Sigmoid colon (tissue), 4 donors: ENCODE measurements around the gene TANGO6.

Experiments
- EP300 ChIP-seq, 4 donors: sonication (generic); formaldehyde crosslinking; IDR thresholded peaks; one replicate each; pipeline ENCODE4 v1.6.1; 2017; ENCODE audit warnings: antibody characterized with exemption in 4 of 4
- POLR2A ChIP-seq, 2 donors: fragments of 450-650 bp; IDR thresholded peaks; one replicate each; pipeline ENCODE4 v1.6.1; 2016; ENCODE audit warnings: antibody characterized with exemption in 2 of 2, mild to moderate bottlenecking in 2 of 2, moderate library complexity in 2 of 2
- POLR2AphosphoS5 ChIP-seq, 4 donors: sonication (generic); formaldehyde crosslinking; IDR thresholded peaks; one replicate each; pipeline ENCODE4 v1.6.1; 2017; ENCODE audit warnings: antibody characterized with exemption in 4 of 4
- TF ChIP-seq, protein P1 (sequence below), 4 experiments: fragments of 450-650 bp in 3 of 4; fragments of 200-600 bp in 1 of 4; IDR thresholded peaks; one replicate each; pipeline ENCODE4 v1.5.1; 2016 to 2019; ENCODE audit warnings: antibody characterized with exemption in 4 of 4, mild to moderate bottlenecking in 3 of 4, moderate library complexity in 2 of 4

- no peak for TF ChIP-seq POLR2AphosphoS5 (IDR thresholded peaks at IDR 0.05)
- TF ChIP-seq, protein P1, sequence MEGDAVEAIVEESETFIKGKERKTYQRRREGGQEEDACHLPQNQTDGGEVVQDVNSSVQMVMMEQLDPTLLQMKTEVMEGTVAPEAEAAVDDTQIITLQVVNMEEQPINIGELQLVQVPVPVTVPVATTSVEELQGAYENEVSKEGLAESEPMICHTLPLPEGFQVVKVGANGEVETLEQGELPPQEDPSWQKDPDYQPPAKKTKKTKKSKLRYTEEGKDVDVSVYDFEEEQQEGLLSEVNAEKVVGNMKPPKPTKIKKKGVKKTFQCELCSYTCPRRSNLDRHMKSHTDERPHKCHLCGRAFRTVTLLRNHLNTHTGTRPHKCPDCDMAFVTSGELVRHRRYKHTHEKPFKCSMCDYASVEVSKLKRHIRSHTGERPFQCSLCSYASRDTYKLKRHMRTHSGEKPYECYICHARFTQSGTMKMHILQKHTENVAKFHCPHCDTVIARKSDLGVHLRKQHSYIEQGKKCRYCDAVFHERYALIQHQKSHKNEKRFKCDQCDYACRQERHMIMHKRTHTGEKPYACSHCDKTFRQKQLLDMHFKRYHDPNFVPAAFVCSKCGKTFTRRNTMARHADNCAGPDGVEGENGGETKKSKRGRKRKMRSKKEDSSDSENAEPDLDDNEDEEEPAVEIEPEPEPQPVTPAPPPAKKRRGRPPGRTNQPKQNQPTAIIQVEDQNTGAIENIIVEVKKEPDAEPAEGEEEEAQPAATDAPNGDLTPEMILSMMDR (IDR thresholded peaks at IDR 0.05) = no peak
- TF ChIP-seq EP300 (IDR thresholded peaks at IDR 0.05) = no peak
- no peak for TF ChIP-seq POLR2A (IDR thresholded peaks at IDR 0.05)
These were observed 91.1 kb downstream of the TANGO6 start for GRCh38 chr16:68934402-68934801.
